GM18519 (cell line): ENCODE results near the gene ALOXE3.

Experiments
- ATAC-seq: cut with Tn5 transposase; IDR thresholded peaks from one replicate; pipeline ENCODE4 v1.9.1; 2021; ENCODE audit warnings: mild to moderate bottlenecking, moderate library complexity; ENCODE audit not compliant: unreplicated experiment, low FRiP score

The ALOXE3 gene

GRCh38 chr17:8056976-8057625 lies 61.2 kb downstream of the ALOXE3 start:
- ATAC-seq, result no peak

- ATAC-seq, result no peak
Observed at GRCh38 chr17:8056232-8056975, 61.9 kb downstream of the ALOXE3 start.

DNA sequence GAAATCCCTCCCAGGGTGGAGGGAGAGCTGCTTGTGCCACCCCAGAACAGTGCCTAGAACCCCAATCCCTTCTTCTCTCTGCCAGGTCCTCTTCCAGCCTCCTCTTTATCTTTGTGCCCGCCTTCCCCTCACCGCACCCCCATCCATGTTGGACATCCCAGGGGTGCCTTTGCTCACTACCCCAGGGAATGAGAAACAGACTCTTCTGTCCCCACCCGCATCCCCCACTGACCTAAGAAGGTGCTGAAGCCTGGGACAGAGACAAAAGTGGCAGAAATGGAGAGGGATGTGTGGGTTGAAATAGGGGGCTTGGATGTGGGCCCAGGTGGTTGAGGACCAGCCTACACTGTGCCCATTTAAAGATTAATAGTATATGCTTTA lies 62.5 kb downstream of the ALOXE3 start:
- ATAC-seq, result no peak

GRCh38 chr17:8053600-8053999 lies 64.7 kb downstream of the ALOXE3 start:
- ATAC-seq, result no peak

DNA sequence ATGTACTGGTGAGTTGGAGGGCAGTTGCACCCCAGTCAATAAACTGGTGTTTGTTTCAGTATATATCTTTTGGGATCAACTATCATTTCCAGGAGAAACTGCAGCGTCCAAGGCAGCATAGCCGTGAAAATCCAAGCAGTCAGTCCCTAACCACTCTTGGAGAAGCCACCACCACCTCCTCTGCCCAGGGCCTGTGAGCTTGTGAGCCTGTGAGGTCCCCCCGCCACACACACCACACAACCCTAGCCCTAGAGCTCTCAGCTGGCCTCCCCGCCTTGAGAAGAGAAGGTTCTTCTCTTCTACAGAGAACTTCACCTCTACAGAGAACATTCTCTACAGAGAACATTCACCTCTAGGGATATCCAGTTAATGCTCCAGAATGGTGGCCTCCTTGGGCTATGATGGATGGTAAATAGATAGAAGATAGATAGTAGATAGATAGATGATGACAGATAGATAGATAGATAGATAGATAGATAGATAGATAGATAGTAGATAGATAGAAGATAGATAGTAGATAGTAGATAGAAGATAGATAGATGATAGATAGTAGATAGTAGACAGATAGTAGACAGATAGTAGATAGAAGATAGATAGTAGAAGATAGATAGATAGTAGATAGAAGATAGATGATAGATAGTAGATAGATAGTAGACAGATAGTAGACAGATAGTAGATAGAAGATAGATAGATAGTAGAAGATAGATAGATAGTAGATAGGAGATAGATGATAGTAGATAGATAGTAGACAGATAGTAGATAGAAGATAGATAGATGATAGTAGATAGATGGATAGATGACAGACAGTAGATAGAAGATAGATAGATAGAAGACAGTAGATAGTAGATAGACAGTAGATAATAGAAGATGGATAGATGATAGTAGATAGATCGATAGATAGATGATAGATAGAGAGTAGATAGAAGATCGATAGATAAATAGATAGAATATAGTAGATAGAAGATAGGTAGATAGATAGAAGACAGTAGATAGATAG lies 65.8 kb downstream of the ALOXE3 start:
- no peak for ATAC-seq

DNA sequence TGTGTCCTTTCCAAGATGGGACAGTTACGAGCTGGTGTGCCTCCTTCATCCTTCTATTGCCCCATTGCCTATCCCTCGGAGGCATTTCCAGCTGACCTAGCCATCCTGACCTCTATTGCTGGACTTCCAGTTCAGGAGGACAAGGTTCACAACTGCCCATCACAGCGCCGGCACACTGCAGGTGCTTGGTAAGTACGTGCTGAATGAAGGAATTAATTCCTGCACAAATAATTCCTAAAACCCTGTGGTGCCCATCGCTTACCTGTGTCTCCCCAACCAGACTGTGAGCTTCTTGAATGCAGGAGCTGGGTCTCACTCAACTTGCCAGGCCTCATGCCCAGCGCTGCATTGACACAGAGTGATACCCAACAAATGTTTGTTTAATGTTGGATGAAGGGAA lies 66.5 kb downstream of the ALOXE3 start:
- no peak for ATAC-seq

- no peak for ATAC-seq
Observed at GRCh38 chr17:8048736-8049135, 69.6 kb downstream of the ALOXE3 start.

DNA sequence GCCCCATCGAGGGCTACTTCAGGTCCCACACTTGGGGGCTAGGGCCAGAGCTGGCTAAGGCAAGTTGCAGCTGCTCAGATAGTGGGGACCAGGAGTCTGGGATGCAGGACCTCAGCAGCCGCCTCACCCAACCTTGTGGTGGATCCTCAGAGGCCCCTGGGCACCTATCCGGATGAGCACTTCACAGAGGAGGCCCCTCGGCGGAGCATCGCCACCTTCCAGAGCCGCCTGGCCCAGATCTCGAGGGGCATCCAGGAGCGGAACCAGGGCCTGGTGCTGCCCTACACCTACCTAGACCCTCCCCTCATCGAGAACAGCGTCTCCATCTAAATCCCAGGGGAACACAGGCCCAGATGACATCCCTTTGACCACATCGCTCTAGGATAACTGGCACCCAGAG lies 70.1 kb downstream of the ALOXE3 start:
- ATAC-seq, result no peak

- ATAC-seq, result no peak
Observed at GRCh38 chr17:8047769-8048110, 70.6 kb downstream of the ALOXE3 start.

DNA sequence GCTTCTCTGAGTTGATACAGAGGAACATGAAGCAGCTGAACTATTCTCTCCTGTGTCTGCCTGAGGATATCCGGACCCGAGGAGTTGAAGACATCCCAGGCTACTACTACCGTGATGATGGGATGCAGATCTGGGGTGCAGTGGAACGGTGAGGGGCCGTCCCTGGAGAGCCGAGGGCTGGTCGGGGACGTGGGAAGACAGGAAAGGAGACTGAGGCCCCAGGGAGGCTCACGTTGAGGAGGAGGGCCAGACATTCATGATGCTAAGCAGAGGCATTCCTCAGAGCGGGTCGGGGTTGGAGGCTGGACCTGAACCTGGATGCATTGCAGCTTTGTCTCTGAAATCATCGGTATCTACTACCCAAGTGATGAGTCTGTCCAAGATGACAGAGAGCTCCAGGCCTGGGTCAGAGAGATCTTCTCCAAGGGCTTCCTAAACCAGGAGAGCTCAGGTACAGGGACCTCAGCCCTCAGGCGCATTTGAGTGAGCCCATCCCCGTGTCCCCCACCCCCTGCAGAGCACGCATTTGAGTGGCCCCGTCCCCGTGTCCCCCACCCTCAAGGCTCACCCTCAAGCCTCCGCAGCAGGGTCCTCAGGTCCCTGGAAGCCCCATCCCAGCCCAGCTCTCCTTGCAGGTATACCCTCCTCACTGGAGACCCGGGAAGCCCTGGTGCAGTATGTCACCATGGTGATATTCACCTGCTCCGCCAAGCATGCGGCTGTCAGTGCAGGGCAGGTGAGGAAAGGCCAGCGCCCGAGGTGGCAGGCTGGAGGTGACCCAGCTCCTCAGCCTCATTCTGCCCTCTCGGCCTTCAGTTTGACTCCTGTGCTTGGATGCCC lies 71.2 kb downstream of the ALOXE3 start:
- no peak for ATAC-seq

DNA sequence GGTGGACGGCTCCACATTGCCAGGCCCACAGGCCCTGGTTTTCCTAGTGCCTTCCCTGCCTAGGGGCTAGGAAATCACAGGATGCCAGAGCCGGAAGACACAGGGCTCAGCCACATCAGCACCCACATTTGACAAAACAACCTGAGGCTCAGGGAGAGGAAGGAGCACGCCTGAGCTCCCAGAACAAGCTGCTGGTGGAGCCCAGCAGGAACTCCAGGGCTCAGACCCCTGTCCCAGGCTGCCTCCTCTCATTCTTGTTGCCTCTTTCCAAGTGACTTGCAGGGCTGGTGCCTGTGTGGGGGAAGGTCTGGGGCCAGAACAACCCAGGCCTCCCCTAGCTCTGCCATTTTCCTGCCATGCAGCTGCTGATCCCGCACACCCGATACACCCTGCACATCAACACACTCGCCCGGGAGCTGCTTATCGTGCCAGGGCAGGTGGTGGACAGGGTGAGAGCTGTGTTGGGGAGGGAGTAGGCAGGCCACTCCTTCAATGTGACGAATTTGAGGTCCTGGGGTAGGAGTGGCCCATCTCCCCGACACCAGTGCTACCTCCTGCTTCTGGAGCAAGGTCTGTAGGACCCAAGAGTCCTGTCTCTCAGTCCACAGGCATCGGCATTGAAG lies 71.9 kb downstream of the ALOXE3 start:
- ATAC-seq, result no peak
